HFFc6 (cell line): ENCODE measurements around the gene CSNK1A1L. TPM values are rescaled to one million over a fixed set of nuclear protein-coding genes. Genes with fewer than 3 reads are reported as not detected.

Source experiments
- DNase-seq: peaks from one replicate; pipeline ENCODE4 v3.0.0-alpha.2; 2018
- H3K27ac Mint-ChIP-seq: 2 replicates; pipeline ENCODE4 v1.8.0; 2020; ENCODE audit warnings: mild to moderate bottlenecking, mixed read lengths
- H3K27me3 Mint-ChIP-seq: 2 replicates; pipeline ENCODE4 v1.8.0; 2021; ENCODE audit warnings: mild to moderate bottlenecking, moderate library complexity, mixed read lengths; ENCODE audit not compliant: insufficient read depth
- H3K36me3 Mint-ChIP-seq: 2 replicates; pipeline ENCODE4 v1.8.0; 2021; ENCODE audit warnings: low read depth, mixed read lengths
- H3K4me1 Mint-ChIP-seq: 2 replicates; pipeline ENCODE4 v1.8.0; 2020; ENCODE audit warnings: low read depth, mixed read lengths
- H3K4me3 Mint-ChIP-seq: 2 replicates; pipeline ENCODE4 v1.8.0; 2020; ENCODE audit warnings: mild to moderate bottlenecking, moderate library complexity, mixed read lengths
- H3K9me3 Mint-ChIP-seq: 2 replicates; pipeline ENCODE4 v1.8.0; 2020; ENCODE audit warnings: mild to moderate bottlenecking, mixed read lengths
- total RNA-seq, 6 experiments: library from RNA; stranded (reverse); fragmentation: NEBNext Ultra II Directional; extraction: Animal tissue kit (Norgen Biotek cat#: 25700); gene quantifications; 2 replicates in 1 of 6; 3 replicates in 5 of 6; pipeline ENCODE4 v1.2.3, GENCODE V29; 2021
- TF ChIP-seq, protein P1 (sequence below): fragments of 200-600 bp; sonication (generic); IDR thresholded peaks from 2 replicates; pipeline ENCODE4 v1.5.0; 2021; ENCODE audit warnings: antibody characterized with exemption, mild to moderate bottlenecking

CSNK1A1L gene
- total RNA-seq, 6 experiments from 2014 or later, result not detected

GRCh38 chr13:37085606-37086005 is 19.9 kb downstream of the CSNK1A1L start:
- no peak for DNase-seq
- no peak overlapping the region for H3K4me3 Mint-ChIP-seq
- TF ChIP-seq, protein P1, sequence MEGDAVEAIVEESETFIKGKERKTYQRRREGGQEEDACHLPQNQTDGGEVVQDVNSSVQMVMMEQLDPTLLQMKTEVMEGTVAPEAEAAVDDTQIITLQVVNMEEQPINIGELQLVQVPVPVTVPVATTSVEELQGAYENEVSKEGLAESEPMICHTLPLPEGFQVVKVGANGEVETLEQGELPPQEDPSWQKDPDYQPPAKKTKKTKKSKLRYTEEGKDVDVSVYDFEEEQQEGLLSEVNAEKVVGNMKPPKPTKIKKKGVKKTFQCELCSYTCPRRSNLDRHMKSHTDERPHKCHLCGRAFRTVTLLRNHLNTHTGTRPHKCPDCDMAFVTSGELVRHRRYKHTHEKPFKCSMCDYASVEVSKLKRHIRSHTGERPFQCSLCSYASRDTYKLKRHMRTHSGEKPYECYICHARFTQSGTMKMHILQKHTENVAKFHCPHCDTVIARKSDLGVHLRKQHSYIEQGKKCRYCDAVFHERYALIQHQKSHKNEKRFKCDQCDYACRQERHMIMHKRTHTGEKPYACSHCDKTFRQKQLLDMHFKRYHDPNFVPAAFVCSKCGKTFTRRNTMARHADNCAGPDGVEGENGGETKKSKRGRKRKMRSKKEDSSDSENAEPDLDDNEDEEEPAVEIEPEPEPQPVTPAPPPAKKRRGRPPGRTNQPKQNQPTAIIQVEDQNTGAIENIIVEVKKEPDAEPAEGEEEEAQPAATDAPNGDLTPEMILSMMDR, result no peak
- no peaks in the 10 kb centered on the region for H3K9me3 Mint-ChIP-seq
- H3K36me3 Mint-ChIP-seq, result no peaks in the 10 kb centered on the region
- H3K4me1 Mint-ChIP-seq, result no peaks in the 10 kb centered on the region
- peaks cover 2% of the 10 kb centered on the region for H3K27me3 Mint-ChIP-seq
- H3K27ac Mint-ChIP-seq, result no peak overlapping the region

GRCh38 chr13:37076818-37077217 is 28.6 kb downstream of the CSNK1A1L start:
- TF ChIP-seq, protein P1, result no peak
- DNase-seq, result no peak
- Mint-ChIP-seq H3K4me3 (no peak overlapping the region), H3K27me3 (no peaks in the 10 kb centered on the region), H3K4me1 (peaks cover 5% of the 10 kb centered on the region; the same call in 1 of the 2 replicates), H3K9me3 (no peaks in the 10 kb centered on the region), H3K36me3 (no peaks in the 10 kb centered on the region), H3K27ac (no peak overlapping the region)

- H3K27ac Mint-ChIP-seq, result no peak overlapping the region
- no peak overlapping the region for H3K4me3 Mint-ChIP-seq
- DNase-seq, result no peak
- no peaks in the 10 kb centered on the region for H3K36me3 Mint-ChIP-seq
- TF ChIP-seq, protein P1, result no peak
- H3K27me3 Mint-ChIP-seq, result no peaks in the 10 kb centered on the region
- H3K9me3 Mint-ChIP-seq, result no peaks in the 10 kb centered on the region
- H3K4me1 Mint-ChIP-seq, result peaks cover 7% of the 10 kb centered on the region
Measured at GRCh38 chr13:37075164-37075563, 30.3 kb downstream of the CSNK1A1L start.

- TF ChIP-seq, protein P1, result peak; percentile 80
- peak; percentile 41 for DNase-seq
- no peak overlapping the region for H3K27ac Mint-ChIP-seq
- H3K4me1 Mint-ChIP-seq, result peaks cover 7% of the 10 kb centered on the region
- H3K27me3 Mint-ChIP-seq, result no peaks in the 10 kb centered on the region
- no peaks in the 10 kb centered on the region for H3K9me3 Mint-ChIP-seq
- no peaks in the 10 kb centered on the region for H3K36me3 Mint-ChIP-seq
- no peak overlapping the region for H3K4me3 Mint-ChIP-seq
Measured at GRCh38 chr13:37074703-37075102, 30.8 kb downstream of the CSNK1A1L start.

DNA sequence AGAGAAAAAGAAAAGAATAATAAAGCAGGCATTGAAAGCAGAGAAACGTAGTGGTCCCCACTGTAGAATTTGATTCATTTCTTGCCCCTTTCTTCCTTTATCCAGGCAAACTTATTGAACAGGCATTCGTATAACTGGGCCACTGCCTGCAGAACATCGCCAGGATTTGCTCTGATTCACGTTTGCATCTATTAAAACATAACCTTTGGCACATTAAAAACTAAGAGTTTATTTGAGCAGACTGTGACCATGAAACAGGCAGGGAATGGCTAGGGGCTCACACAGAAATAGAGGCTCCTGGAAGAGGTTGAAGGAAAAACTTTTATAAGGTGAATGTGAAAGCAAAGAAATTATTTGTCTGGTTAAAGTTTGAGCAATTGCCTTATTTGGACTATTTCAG is 33.4 kb downstream of the CSNK1A1L start:
- peaks cover 7% of the 10 kb centered on the region for H3K4me1 Mint-ChIP-seq
- H3K36me3 Mint-ChIP-seq, result no peaks in the 10 kb centered on the region
- TF ChIP-seq, protein P1, result no peak
- H3K27me3 Mint-ChIP-seq, result no peaks in the 10 kb centered on the region
- H3K9me3 Mint-ChIP-seq, result no peaks in the 10 kb centered on the region
- DNase-seq, result no peak
- no peak overlapping the region for H3K27ac Mint-ChIP-seq
- no peak overlapping the region; the same call in 1 of the 2 replicates for H3K4me3 Mint-ChIP-seq

DNA sequence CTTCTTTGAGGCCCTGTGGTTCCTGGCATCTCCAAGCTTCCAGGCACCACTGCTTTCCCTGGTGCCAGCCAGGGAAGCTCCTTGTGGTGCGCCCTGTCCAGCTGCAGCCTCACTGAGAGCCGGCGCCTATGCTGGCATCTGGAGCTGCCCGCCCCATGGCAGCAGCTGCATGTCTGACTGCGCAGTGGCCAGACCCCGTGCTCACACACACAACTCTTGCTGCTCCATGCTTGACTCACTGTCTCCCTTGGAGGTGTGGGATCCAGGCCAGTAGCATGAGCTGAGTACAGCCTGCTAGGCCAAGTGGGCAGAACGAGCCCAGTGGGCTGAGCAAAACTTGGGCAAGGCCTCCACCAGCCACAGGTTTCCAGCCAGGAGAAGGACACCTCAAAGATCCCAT is 34.5 kb downstream of the CSNK1A1L start:
- Mint-ChIP-seq H3K4me3 (no peak overlapping the region), H3K27me3 (no peaks in the 10 kb centered on the region), H3K4me1 (peaks cover 7% of the 10 kb centered on the region), H3K9me3 (no peaks in the 10 kb centered on the region), H3K27ac (no peak overlapping the region), H3K36me3 (no peaks in the 10 kb centered on the region)
- TF ChIP-seq, protein P1, result no peak
- no peak for DNase-seq
